ENCODE measurements around the gene IL23R.
A peak's percentile ranks its signal among the peaks of the same experiment; 100 is the strongest.
"Not testable (repeated sequence)": the region's sequence is repeated elsewhere in the genome, so short reads cannot be mapped to it uniquely, and the experiment has no call there.

The IL23R gene

GRCh38 chr1:67166196-67166595 is at the start of gene IL23R:
Gene IL23R (plus strand): TSS chr1:67166454. CDS start chr1:67168121, 1,667 bp downstream.
- no peak for DNase-seq (ENCODE audit: low read depth)

GRCh38 chr1:67118191-67118590 is 48.1 kb upstream of the IL23R start:
- no peak for DNase-seq (ENCODE audit: low read depth)

GRCh38 chr1:67118646-67119045 is 47.6 kb upstream of the IL23R start:
- no peak for DNase-seq (ENCODE audit: low read depth)

GRCh38 chr1:67120855-67121619 is 45.2 kb upstream of the IL23R start:
- no peak for DNase-seq (ENCODE audit: low read depth)

- DNase-seq (ENCODE audit: low read depth), result no peak
Measured at GRCh38 chr1:67124455-67124854, 41.8 kb upstream of the IL23R start.

- DNase-seq (ENCODE audit: low read depth), result peak; percentile 42
Measured at GRCh38 chr1:67126111-67126746, 40.0 kb upstream of the IL23R start.

- no peak for DNase-seq (ENCODE audit: low read depth)
Measured at GRCh38 chr1:67126974-67127373, 39.3 kb upstream of the IL23R start.

- DNase-seq (ENCODE audit: low read depth), result no peak
Measured at GRCh38 chr1:67130673-67131072, 35.6 kb upstream of the IL23R start.

- no peak for DNase-seq (ENCODE audit: low read depth)
Measured at GRCh38 chr1:67133177-67133576, 33.1 kb upstream of the IL23R start.

GRCh38 chr1:67134695-67135094 is 31.6 kb upstream of the IL23R start, which contains the start of gene C1orf141:
Gene C1orf141 (minus strand): TSS chr1:67134970. CDS start chr1:67127240, 7,730 bp downstream.
- DNase-seq (ENCODE audit: low read depth), result peak; percentile 11

GRCh38 chr1:67135354-67135753 is 30.9 kb upstream of the IL23R start:
- DNase-seq (ENCODE audit: low read depth), result peak; percentile 93

- DNase-seq (ENCODE audit: low read depth), result no peak
Measured at GRCh38 chr1:67137307-67137753, 28.9 kb upstream of the IL23R start.

- DNase-seq (ENCODE audit: low read depth), result no peak
Measured at GRCh38 chr1:67138813-67139499, 27.3 kb upstream of the IL23R start.

- no peak for DNase-seq (ENCODE audit: low read depth)
Measured at GRCh38 chr1:67140460-67140859, 25.8 kb upstream of the IL23R start.

GRCh38 chr1:67141832-67142231 is 24.4 kb upstream of the IL23R start:
- not testable (repeated sequence) for DNase-seq (ENCODE audit: low read depth)

GRCh38 chr1:67142931-67143330 is 23.3 kb upstream of the IL23R start:
- no peak for DNase-seq (ENCODE audit: low read depth)

GRCh38 chr1:67143966-67144365 is 22.3 kb upstream of the IL23R start:
- DNase-seq (ENCODE audit: low read depth), result no peak

GRCh38 chr1:67144696-67145095 is 21.6 kb upstream of the IL23R start:
- DNase-seq (ENCODE audit: low read depth), result peak; percentile 17

- DNase-seq (ENCODE audit: low read depth), result no peak
Measured at GRCh38 chr1:67146101-67146500, 20.2 kb upstream of the IL23R start.

GRCh38 chr1:67146539-67146938 is 19.7 kb upstream of the IL23R start:
- DNase-seq (ENCODE audit: low read depth), result no peak

- DNase-seq (ENCODE audit: low read depth), result not testable (repeated sequence)
Measured at GRCh38 chr1:67147973-67148372, 18.3 kb upstream of the IL23R start.

GRCh38 chr1:67148516-67149178 is 17.6 kb upstream of the IL23R start:
- DNase-seq (ENCODE audit: low read depth), result peak; percentile 11

Measured in iris pigment epithelial cell (primary cell).